Measurements from ENCODE around the gene WASHC1. TPM values are rescaled to one million over a fixed set of nuclear protein-coding genes. Genes with fewer than 3 reads are reported as not detected.
"Not testable (repeated sequence)": the region's sequence is repeated elsewhere in the genome, so short reads cannot be mapped to it uniquely, and the experiment has no call there.

The WASHC1 gene
- total RNA-seq (2014; rRNA removed): 2.6 and 5.4 TPM in 2 replicates
- polyA plus RNA-seq (2012): 5.9 TPM

DNA sequence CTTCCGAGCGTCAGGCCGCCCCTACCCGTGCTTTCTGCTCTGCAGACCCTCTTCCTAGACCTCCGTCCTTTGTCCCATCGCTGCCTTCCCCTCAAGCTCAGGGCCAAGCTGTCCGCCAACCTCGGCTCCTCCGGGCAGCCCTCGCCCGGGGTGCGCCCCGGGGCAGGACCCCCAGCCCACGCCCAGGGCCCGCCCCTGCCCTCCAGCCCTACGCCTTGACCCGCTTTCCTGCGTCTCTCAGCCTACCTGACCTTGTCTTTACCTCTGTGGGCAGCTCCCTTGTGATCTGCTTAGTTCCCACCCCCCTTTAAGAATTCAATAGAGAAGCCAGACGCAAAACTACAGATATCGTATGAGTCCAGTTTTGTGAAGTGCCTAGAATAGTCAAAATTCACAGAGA, at the start of gene WASHC1:
TSS of gene WASHC1 (minus strand) at position 101 of the 400 bp plus-strand sequence. CDS start 4,457 bp downstream, outside the sequence.
- DNase-seq (ENCODE audit: low read depth): not testable (repeated sequence)

- DNase-seq (ENCODE audit: low read depth): not testable (repeated sequence)
These were observed 49.1 kb upstream of the WASHC1 start for GRCh38 chr9:78333-78732.

GRCh38 chr9:76389-76788, 47.1 kb upstream of the WASHC1 start:
- not testable (repeated sequence) for DNase-seq (ENCODE audit: low read depth)

GRCh38 chr9:73900-74525, 44.8 kb upstream of the WASHC1 start:
- not testable (repeated sequence) for DNase-seq (ENCODE audit: low read depth)

- DNase-seq (ENCODE audit: low read depth): not testable (repeated sequence)
These were observed 44.0 kb upstream of the WASHC1 start for GRCh38 chr9:73076-73899.

- not testable (repeated sequence) for DNase-seq (ENCODE audit: low read depth)
These were observed 33.9 kb upstream of the WASHC1 start for GRCh38 chr9:63031-63629.

DNA sequence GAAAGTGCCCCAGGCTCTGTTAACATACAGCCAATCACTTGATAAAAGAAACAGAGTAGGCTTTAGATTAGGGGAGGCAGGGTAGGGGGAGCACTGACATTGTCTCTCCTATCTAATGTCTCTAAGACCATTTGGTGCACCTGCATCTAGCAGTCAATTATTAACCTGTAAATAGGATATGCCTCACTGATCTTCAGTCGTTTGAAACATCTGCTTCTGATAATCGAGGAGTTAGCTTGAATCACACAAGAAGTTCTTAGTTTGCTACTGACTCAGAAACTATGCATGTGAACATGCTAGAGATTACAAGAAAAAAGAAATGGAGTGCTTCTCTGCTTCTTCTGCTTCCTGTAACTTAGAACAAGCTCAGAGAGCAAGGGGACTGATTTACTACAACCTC, 23.4 kb upstream of the WASHC1 start:
- DNase-seq (ENCODE audit: low read depth): not testable (repeated sequence)

- DNase-seq (ENCODE audit: low read depth): not testable (repeated sequence)
These were observed 19.1 kb upstream of the WASHC1 start for GRCh38 chr9:48190-48842.

GRCh38 chr9:46639-47271, 17.5 kb upstream of the WASHC1 start:
- DNase-seq (ENCODE audit: low read depth): not testable (repeated sequence)

- DNase-seq (ENCODE audit: low read depth): not testable (repeated sequence)
These were observed 16.9 kb upstream of the WASHC1 start for GRCh38 chr9:46164-46563.

GRCh38 chr9:45180-45878, 16.1 kb upstream of the WASHC1 start:
- not testable (repeated sequence) for DNase-seq (ENCODE audit: low read depth)

- not testable (repeated sequence) for DNase-seq (ENCODE audit: low read depth)
These were observed 15.2 kb upstream of the WASHC1 start for GRCh38 chr9:44416-44815.

DNA sequence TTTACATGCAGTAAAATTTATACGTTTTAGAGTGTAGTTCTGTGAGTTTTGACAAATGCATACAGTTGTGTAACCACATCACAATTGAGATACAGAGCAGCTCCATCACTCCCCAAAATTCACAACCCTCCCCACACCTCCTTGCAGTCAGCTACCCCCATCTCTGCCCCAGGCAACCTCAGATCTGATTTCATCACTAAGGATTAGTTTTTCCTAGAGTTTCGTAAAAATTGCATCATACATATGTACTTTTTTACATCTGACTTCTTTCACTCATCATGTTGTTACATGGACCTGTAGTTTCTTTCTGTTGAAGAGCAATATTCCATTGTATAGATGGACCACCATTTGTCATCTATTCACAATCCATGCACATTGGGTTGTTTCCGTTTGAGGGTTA, 14.4 kb upstream of the WASHC1 start:
- not testable (repeated sequence) for DNase-seq (ENCODE audit: low read depth)

GRCh38 chr9:43116-43515, 13.9 kb upstream of the WASHC1 start:
- DNase-seq (ENCODE audit: low read depth): not testable (repeated sequence)

DNA sequence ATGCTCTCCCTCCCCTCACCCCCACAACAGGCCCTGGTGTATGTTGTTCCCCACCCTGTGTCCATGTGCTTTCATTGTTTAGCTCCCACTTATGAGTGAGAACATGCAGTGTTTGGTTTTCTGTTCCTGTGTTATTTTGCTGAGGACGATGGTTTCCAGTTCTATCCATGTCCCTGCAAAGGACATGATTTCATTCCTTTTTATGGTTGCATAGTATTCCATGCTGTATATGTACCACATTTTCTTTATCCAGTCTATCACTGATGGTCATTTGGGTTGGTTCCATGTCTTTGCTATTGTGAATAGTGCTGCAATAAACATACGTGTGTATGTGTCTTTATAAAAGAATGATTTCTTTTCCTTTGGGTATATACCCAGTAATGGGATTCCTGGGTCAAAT, 12.6 kb upstream of the WASHC1 start:
- not testable (repeated sequence) for DNase-seq (ENCODE audit: low read depth)

GRCh38 chr9:41261-41676, 12.0 kb upstream of the WASHC1 start:
- not testable (repeated sequence) for DNase-seq (ENCODE audit: low read depth)

DNA sequence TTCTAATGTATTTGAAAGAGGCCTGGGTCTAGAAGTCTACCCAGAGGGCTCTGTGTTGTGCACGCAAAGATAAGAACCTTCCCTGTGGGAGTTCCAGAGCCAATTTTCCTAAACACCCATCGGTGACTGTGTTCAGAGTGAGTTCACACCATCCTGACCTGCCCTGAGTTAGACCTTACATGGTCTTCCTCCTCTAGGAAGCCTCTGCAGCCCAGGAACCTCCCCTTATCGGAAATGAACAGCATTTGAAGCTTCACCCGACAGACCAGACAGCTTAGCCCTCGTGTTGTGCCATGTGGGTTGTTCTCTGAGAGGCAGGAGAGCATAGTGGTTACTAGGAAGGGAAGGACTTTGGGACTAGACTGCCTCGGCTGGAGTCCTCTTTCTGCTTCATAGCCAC, 3.1 kb upstream of the WASHC1 start:
- DNase-seq (ENCODE audit: low read depth): not testable (repeated sequence)

GRCh38 chr9:28775-29174, 481 bp downstream of the WASHC1 start:
- not testable (repeated sequence) for DNase-seq (ENCODE audit: low read depth)

DNA sequence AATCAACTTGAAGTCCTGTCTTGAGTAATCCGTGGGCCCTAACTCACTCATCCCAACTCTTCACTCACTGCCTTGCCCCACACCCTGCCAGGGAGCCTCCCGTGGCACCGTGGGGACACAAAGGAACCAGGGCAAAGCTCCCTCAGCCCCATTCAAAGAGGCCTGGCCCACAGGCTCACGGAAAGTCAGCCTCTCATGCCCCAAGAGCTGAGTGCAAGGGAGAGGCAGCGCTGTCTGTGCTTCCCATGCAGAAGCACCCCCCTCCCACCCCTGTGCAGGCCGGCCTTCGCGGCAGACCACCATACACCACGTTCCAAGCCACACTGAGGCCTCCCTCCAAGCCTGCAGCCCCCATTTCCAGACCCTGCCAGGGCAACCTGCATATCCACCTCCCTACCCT, 7.6 kb downstream of the WASHC1 start:
- not testable (repeated sequence) for DNase-seq (ENCODE audit: low read depth)

DNA sequence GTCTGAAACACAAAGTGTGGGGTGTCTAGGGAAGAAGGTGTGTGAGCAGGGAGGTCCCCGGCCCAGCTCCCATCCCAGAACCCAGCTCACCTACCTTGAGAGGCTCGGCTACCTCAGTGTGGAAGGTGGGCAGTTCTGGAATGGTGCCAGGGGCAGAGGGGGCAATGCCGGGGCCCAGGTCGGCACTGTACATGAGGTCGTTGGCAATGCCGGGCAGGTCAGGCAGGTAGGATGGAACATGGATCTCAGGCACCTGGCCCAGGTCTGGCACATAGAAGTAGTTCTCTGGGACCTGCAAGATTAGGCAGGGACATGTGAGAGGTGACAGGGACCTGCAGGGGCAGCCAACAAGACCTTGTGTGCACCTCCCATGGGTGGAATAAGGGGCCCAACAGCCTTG, 12.4 kb downstream of the WASHC1 start:
- not testable (repeated sequence) for DNase-seq (ENCODE audit: low read depth)

All from LHCN-M2 (cell line).